Activated T-helper 2 cell treated with anti-CD3 and anti-CD28 coated beads, Interferon-gamma antibody, Interleukin-2, Interleukin-4, amounts not matched to agents 10 μg/mL and 5 μg/mL and 100 μg/mL, durations not matched to agents 14 hours and 24 hours and 36 hours (primary cell): Measurements from ENCODE around the gene KCNA5. TPM values are rescaled to one million over a fixed set of nuclear protein-coding genes. Genes with fewer than 3 reads are reported as not detected.

Experiments
- DNase-seq: peaks from one replicate; pipeline ENCODE4 v3.0.0; 2021; ENCODE audit warnings: low spot score
- H3K27ac Mint-ChIP-seq: one replicate; pipeline ENCODE4 v1.8.0; 2021; ENCODE audit warnings: mixed read lengths
- H3K27me3 Mint-ChIP-seq: one replicate; pipeline ENCODE4 v1.8.0; 2021; ENCODE audit warnings: low read depth, mixed read lengths
- H3K36me3 Mint-ChIP-seq: one replicate; pipeline ENCODE4 v1.8.0; 2021; ENCODE audit warnings: low read depth, mixed read lengths
- H3K4me1 Mint-ChIP-seq: one replicate; pipeline ENCODE4 v1.8.0; 2021; ENCODE audit warnings: low read depth, mixed read lengths
- H3K4me3 Mint-ChIP-seq: one replicate; pipeline ENCODE4 v1.8.0; 2021; ENCODE audit warnings: low read depth, mild to moderate bottlenecking, moderate library complexity, mixed read lengths
- H3K9me3 Mint-ChIP-seq: one replicate; pipeline ENCODE4 v1.8.0; 2021; ENCODE audit warnings: mixed read lengths
- intact Hi-C: fragments of 100-400 bp; cut with micrococcal nuclease; formaldehyde crosslinking; loops from one replicate; pipeline ENCODE4 v1.15.1; 2023
- total RNA-seq: library from RNA; stranded (reverse); gene quantifications from 2 replicates; pipeline ENCODE4 v1.2.3, GENCODE V29; 2022

KCNA5 gene
- total RNA-seq, 1 donor from 2014 or later: not detected

GRCh38 chr12:5015711-5016492 lies 27.8 kb upstream of the KCNA5 start:
- no peaks in the 10 kb centered on the region for H3K36me3 Mint-ChIP-seq
- DNase-seq: no peak

GRCh38 chr12:5016526-5016925 lies 27.2 kb upstream of the KCNA5 start:
- no peak overlapping the region for H3K4me3 Mint-ChIP-seq
- H3K4me1 Mint-ChIP-seq: no peaks in the 10 kb centered on the region

More at GRCh38 chr12:5015711-5016492, 27.8 kb upstream of the KCNA5 start:
- Mint-ChIP-seq H3K9me3 (no peaks in the 10 kb centered on the region), H3K27ac (no peak overlapping the region), H3K4me3 (no peak overlapping the region), H3K27me3 (peaks cover 6% of the 10 kb centered on the region), H3K4me1 (no peaks in the 10 kb centered on the region)
- intact Hi-C loops: no loop called here

GRCh38 chr12:5017638-5018348 lies 25.9 kb upstream of the KCNA5 start:
- peaks cover 6% of the 10 kb centered on the region for H3K27me3 Mint-ChIP-seq
- no peaks in the 10 kb centered on the region for H3K36me3 Mint-ChIP-seq
- H3K27ac Mint-ChIP-seq: no peak overlapping the region
- H3K4me1 Mint-ChIP-seq: no peaks in the 10 kb centered on the region
- H3K9me3 Mint-ChIP-seq: no peaks in the 10 kb centered on the region
- H3K4me3 Mint-ChIP-seq: no peak overlapping the region
- no peak for DNase-seq
- intact Hi-C loops: no loop called here

More at GRCh38 chr12:5016526-5016925, 27.2 kb upstream of the KCNA5 start:
- DNase-seq: no peak
- Mint-ChIP-seq H3K27ac (no peak overlapping the region), H3K27me3 (peaks cover 6% of the 10 kb centered on the region), H3K36me3 (no peaks in the 10 kb centered on the region), H3K9me3 (no peaks in the 10 kb centered on the region)
- intact Hi-C loops: no loop called here

GRCh38 chr12:5018677-5019076 lies 25.0 kb upstream of the KCNA5 start:
- no peaks in the 10 kb centered on the region for H3K36me3 Mint-ChIP-seq
- intact Hi-C loops: no loop called here

GRCh38 chr12:5022025-5022424 lies 21.7 kb upstream of the KCNA5 start:
- no peaks in the 10 kb centered on the region for H3K4me1 Mint-ChIP-seq
- H3K4me3 Mint-ChIP-seq: no peak overlapping the region
- H3K9me3 Mint-ChIP-seq: no peaks in the 10 kb centered on the region
- H3K27ac Mint-ChIP-seq: no peak overlapping the region
- no peaks in the 10 kb centered on the region for H3K36me3 Mint-ChIP-seq
- H3K27me3 Mint-ChIP-seq: peaks cover 1% of the 10 kb centered on the region
- intact Hi-C loops: no loop called here
- no peak for DNase-seq

More at GRCh38 chr12:5018677-5019076, 25.0 kb upstream of the KCNA5 start:
- Mint-ChIP-seq H3K4me1 (no peaks in the 10 kb centered on the region), H3K9me3 (no peaks in the 10 kb centered on the region), H3K4me3 (no peak overlapping the region), H3K27ac (no peak overlapping the region), H3K27me3 (peaks cover 3% of the 10 kb centered on the region)
- no peak for DNase-seq

GRCh38 chr12:5022465-5023061 lies 21.1 kb upstream of the KCNA5 start:
- no peak overlapping the region for H3K27ac Mint-ChIP-seq
- DNase-seq: no peak
- H3K36me3 Mint-ChIP-seq: no peaks in the 10 kb centered on the region
- H3K9me3 Mint-ChIP-seq: no peaks in the 10 kb centered on the region
- intact Hi-C loops: no loop called here
- H3K4me3 Mint-ChIP-seq: no peak overlapping the region
- H3K4me1 Mint-ChIP-seq: no peaks in the 10 kb centered on the region
- peaks cover 1% of the 10 kb centered on the region for H3K27me3 Mint-ChIP-seq

- intact Hi-C loops: no loop called here
- Mint-ChIP-seq H3K4me1 (no peaks in the 10 kb centered on the region), H3K27ac (no peak overlapping the region), H3K36me3 (no peaks in the 10 kb centered on the region), H3K27me3 (peaks cover 1% of the 10 kb centered on the region), H3K9me3 (no peaks in the 10 kb centered on the region), H3K4me3 (no peak overlapping the region)
- DNase-seq: no peak
Observed at GRCh38 chr12:5023842-5024241, 19.8 kb upstream of the KCNA5 start.

GRCh38 chr12:5026342-5026938 lies 17.2 kb upstream of the KCNA5 start:
- Mint-ChIP-seq H3K27me3 (peaks cover 1% of the 10 kb centered on the region), H3K9me3 (no peaks in the 10 kb centered on the region), H3K4me3 (no peak overlapping the region), H3K4me1 (no peaks in the 10 kb centered on the region), H3K36me3 (no peaks in the 10 kb centered on the region), H3K27ac (no peak overlapping the region)
- intact Hi-C loops: no loop called here
- DNase-seq: no peak

- no peak overlapping the region for H3K27ac Mint-ChIP-seq
- no peaks in the 10 kb centered on the region for H3K36me3 Mint-ChIP-seq
- peaks cover 1% of the 10 kb centered on the region for H3K27me3 Mint-ChIP-seq
- intact Hi-C loops: no loop called here
- H3K9me3 Mint-ChIP-seq: no peaks in the 10 kb centered on the region
- DNase-seq: no peak
- H3K4me1 Mint-ChIP-seq: no peaks in the 10 kb centered on the region
- no peak overlapping the region for H3K4me3 Mint-ChIP-seq
Observed at GRCh38 chr12:5027046-5027821, 16.4 kb upstream of the KCNA5 start.

- intact Hi-C loops: no loop called here
- H3K4me3 Mint-ChIP-seq: no peak overlapping the region
- DNase-seq: no peak
- no peaks in the 10 kb centered on the region for H3K4me1 Mint-ChIP-seq
- no peaks in the 10 kb centered on the region for H3K27me3 Mint-ChIP-seq
- no peaks in the 10 kb centered on the region for H3K36me3 Mint-ChIP-seq
- no peak overlapping the region for H3K27ac Mint-ChIP-seq
- no peaks in the 10 kb centered on the region for H3K9me3 Mint-ChIP-seq
Observed at GRCh38 chr12:5030066-5030465, 13.6 kb upstream of the KCNA5 start.

GRCh38 chr12:5031242-5031641 lies 12.4 kb upstream of the KCNA5 start:
- DNase-seq: no peak
- Mint-ChIP-seq H3K9me3 (no peaks in the 10 kb centered on the region), H3K36me3 (no peaks in the 10 kb centered on the region), H3K4me1 (no peaks in the 10 kb centered on the region), H3K4me3 (no peak overlapping the region), H3K27ac (no peak overlapping the region), H3K27me3 (no peaks in the 10 kb centered on the region)
- intact Hi-C loops: no loop called here

- no peaks in the 10 kb centered on the region for H3K9me3 Mint-ChIP-seq
- intact Hi-C loops: no loop called here
- H3K4me3 Mint-ChIP-seq: no peak overlapping the region
- H3K27me3 Mint-ChIP-seq: no peaks in the 10 kb centered on the region
- no peaks in the 10 kb centered on the region for H3K36me3 Mint-ChIP-seq
- H3K4me1 Mint-ChIP-seq: no peaks in the 10 kb centered on the region
- no peak for DNase-seq
- H3K27ac Mint-ChIP-seq: no peak overlapping the region
Observed at GRCh38 chr12:5031958-5032357, 11.7 kb upstream of the KCNA5 start.
